Esophagus muscularis mucosa (tissue), 4 donors: Measurements from ENCODE around the gene PAQR7. TPM values are rescaled to one million over a fixed set of nuclear protein-coding genes. Genes with fewer than 3 reads are reported as not detected.
A peak's percentile ranks its signal among the peaks of the same experiment; 100 is the strongest.

Experiments used
- DNase-seq: peaks from one replicate; pipeline ENCODE4 v3.0.0-alpha.2; 2017; ENCODE audit errors: extremely low spot score
- H3K27ac ChIP-seq, 4 donors: fragments of 200-600 bp; sonication (generic); replicated peaks in 1 of 4; 1 replicate in 3 of 4; 2 replicates in 1 of 4; pipeline ENCODE4 v1.5.1; 2016 to 2019; ENCODE audit warnings: mild to moderate bottlenecking in 1 of 4
- H3K27me3 ChIP-seq, 4 donors: fragments of 200-600 bp; sonication (generic); one replicate each; pipeline versions ENCODE4 v1.5.1 to v1.6.0; 2016 to 2019
- H3K36me3 ChIP-seq, 4 donors: fragments of 200-600 bp; sonication (generic); one replicate each; pipeline ENCODE4 v1.5.1; 2016 to 2019
- H3K4me1 ChIP-seq, 4 donors: fragments of 200-600 bp; sonication (generic); one replicate each; pipeline ENCODE4 v1.5.1; 2016 to 2019
- H3K4me3 ChIP-seq, 4 donors: fragments of 200-600 bp; sonication (generic); 1 replicate in 2 of 4; 2 replicates in 2 of 4; pipeline ENCODE4 v1.5.1; 2016 to 2019; ENCODE audit warnings: mild to moderate bottlenecking in 4 of 4, moderate library complexity in 1 of 4
- H3K9me3 ChIP-seq, 4 donors: fragments of 200-600 bp; sonication (generic); 1 replicate in 3 of 4; 2 replicates in 1 of 4; pipeline ENCODE4 v1.5.1; 2016 to 2019
- EP300 ChIP-seq: sonication (generic); formaldehyde crosslinking; IDR thresholded peaks from one replicate; pipeline ENCODE4 v1.6.1; 2017; ENCODE audit warnings: antibody characterized with exemption
- POLR2A ChIP-seq: fragments of 450-650 bp; IDR thresholded peaks from one replicate; pipeline ENCODE4 v1.6.1; 2017; ENCODE audit warnings: antibody characterized with exemption, moderate library complexity, mild to moderate bottlenecking, low read depth
- POLR2AphosphoS5 ChIP-seq, 2 donors: sonication (generic); formaldehyde crosslinking; IDR thresholded peaks; one replicate each; pipeline ENCODE4 v1.6.1; 2017; ENCODE audit warnings: antibody characterized with exemption in 2 of 2
- WGBS: methylation state at CpG from one replicate; pipeline ENCODE4 v1.1.5; 2018; 5-methylcytosine and 5-hydroxymethylcytosine counted together
- intact Hi-C: fragments of 100-400 bp; cut with DNase I; formaldehyde crosslinking; loops from one replicate; pipeline ENCODE4 v1.15.1; 2023
- total RNA-seq, 4 donors: library from RNA; depleted of rRNA; stranded (reverse); fragments of >200 nt; gene quantifications; one replicate each; pipeline versions ENCODE4 v1.1.0 to v1.2.1, GENCODE V29; 2016
- TF ChIP-seq, protein P1 (sequence below), 3 experiments: fragments of 200-600 bp in 2 of 3; fragments of 450-650 bp in 1 of 3; sonication (generic) in 2 of 3; IDR thresholded peaks; one replicate each; pipeline ENCODE4 v1.5.1; 2017 to 2019; ENCODE audit warnings: antibody characterized with exemption in 3 of 3, mild to moderate bottlenecking in 2 of 3, moderate library complexity in 1 of 3

PAQR7 gene
- total RNA-seq, 4 donors from 2014 or later: 4.6 to 9.3 (median 8.0) TPM

GRCh38 chr1:25861316-25862286 is 13.9 kb downstream of the PAQR7 start:
- Histone ChIP-seq H3K36me3 (peaks cover 0 to 17% (median 11%) of the 10 kb centered on the region in 4 donors), H3K4me1 (peaks cover 11 to 20% (median 17%) of the 10 kb centered on the region in 4 donors), H3K9me3 (no peaks in the 10 kb centered on the region), H3K4me3 (no peak overlapping the region), H3K27me3 (no peaks in the 10 kb centered on the region), H3K27ac (peak overlapping the region in 1 of 4 donors; percentile 14)
- 69% methylated on average over 16 of the region's 16 CpGs for WGBS
- no peak for DNase-seq
- intact Hi-C loops: no loop called here
- TF ChIP-seq POLR2AphosphoS5 (IDR thresholded peaks at IDR 0.05) (no peak), POLR2A (no peak), EP300 (no peak)
- TF ChIP-seq, protein P1, sequence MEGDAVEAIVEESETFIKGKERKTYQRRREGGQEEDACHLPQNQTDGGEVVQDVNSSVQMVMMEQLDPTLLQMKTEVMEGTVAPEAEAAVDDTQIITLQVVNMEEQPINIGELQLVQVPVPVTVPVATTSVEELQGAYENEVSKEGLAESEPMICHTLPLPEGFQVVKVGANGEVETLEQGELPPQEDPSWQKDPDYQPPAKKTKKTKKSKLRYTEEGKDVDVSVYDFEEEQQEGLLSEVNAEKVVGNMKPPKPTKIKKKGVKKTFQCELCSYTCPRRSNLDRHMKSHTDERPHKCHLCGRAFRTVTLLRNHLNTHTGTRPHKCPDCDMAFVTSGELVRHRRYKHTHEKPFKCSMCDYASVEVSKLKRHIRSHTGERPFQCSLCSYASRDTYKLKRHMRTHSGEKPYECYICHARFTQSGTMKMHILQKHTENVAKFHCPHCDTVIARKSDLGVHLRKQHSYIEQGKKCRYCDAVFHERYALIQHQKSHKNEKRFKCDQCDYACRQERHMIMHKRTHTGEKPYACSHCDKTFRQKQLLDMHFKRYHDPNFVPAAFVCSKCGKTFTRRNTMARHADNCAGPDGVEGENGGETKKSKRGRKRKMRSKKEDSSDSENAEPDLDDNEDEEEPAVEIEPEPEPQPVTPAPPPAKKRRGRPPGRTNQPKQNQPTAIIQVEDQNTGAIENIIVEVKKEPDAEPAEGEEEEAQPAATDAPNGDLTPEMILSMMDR (IDR thresholded peaks at IDR 0.05): no peak

- no peak for TF ChIP-seq EP300
- peak; percentile 84 to 91 for TF ChIP-seq POLR2AphosphoS5 (IDR thresholded peaks at IDR 0.05)
- intact Hi-C loops: no loop called here
- Histone ChIP-seq H3K9me3 (no peaks in the 10 kb centered on the region), H3K4me3 (peak within 1 kb of the TSS; percentile 55 to 61 (median 59)), H3K27me3 (no peaks in the 10 kb centered on the region), H3K36me3 (peaks cover 0 to 17% (median 11%) of the 10 kb centered on the region in 4 donors), H3K4me1 (peaks cover 11 to 20% (median 17%) of the 10 kb centered on the region in 4 donors), H3K27ac (peak within 1 kb of the TSS; percentile 72 to 84 (median 74))
- peak; percentile 94 for DNase-seq
- WGBS: 1% methylated on average over 76 of the region's 77 CpGs
Measured at GRCh38 chr1:25858906-25859789, 16.4 kb downstream of the PAQR7 start, which contains the start of gene AUNIP. Gene AUNIP, minus strand, starts transcription at chr1:25859457. Its CDS starts 100 bp downstream, at chr1:25859357.

- Histone ChIP-seq H3K4me1 (peaks cover 11 to 20% (median 17%) of the 10 kb centered on the region in 4 donors), H3K27me3 (no peaks in the 10 kb centered on the region), H3K4me3 (peak overlapping the region in 3 of 4 donors; percentile 59 to 61 (median 59)), H3K27ac (no peak overlapping the region), H3K9me3 (no peaks in the 10 kb centered on the region), H3K36me3 (peaks cover 0 to 16% (median 10%) of the 10 kb centered on the region in 4 donors)
- DNase-seq: no peak
- 44% methylated on average over 7 of the region's 7 CpGs for WGBS
- intact Hi-C loops: no loop called here
- TF ChIP-seq POLR2A (no peak), EP300 (no peak), POLR2AphosphoS5 (IDR thresholded peaks at IDR 0.05) (no peak)
- TF ChIP-seq, protein P1 (IDR thresholded peaks at IDR 0.05): no peak
Measured at GRCh38 chr1:25858494-25858893, 17.0 kb downstream of the PAQR7 start.

- H3K27me3 ChIP-seq: no peaks in the 10 kb centered on the region
- DNase-seq: no peak
- no peak for TF ChIP-seq POLR2AphosphoS5 (IDR thresholded peaks at IDR 0.05)
- TF ChIP-seq, protein P1 (IDR thresholded peaks at IDR 0.05): no peak
- TF ChIP-seq EP300: no peak
- TF ChIP-seq POLR2A: no peak
- no peaks in the 10 kb centered on the region for H3K9me3 ChIP-seq
- H3K4me3 ChIP-seq: no peak overlapping the region
- intact Hi-C loops: no loop called here
- H3K4me1 ChIP-seq: peaks cover 11 to 20% (median 17%) of the 10 kb centered on the region in 4 donors
- 92% methylated on average over 11 of the region's 11 CpGs for WGBS
- H3K36me3 ChIP-seq: no peaks in the 10 kb centered on the region
- no peak overlapping the region for H3K27ac ChIP-seq
Measured at GRCh38 chr1:25856856-25857255, 18.7 kb downstream of the PAQR7 start.
